ENCODE results near the gene DNAI4.
"Not testable (repeated sequence)": the region's sequence is repeated elsewhere in the genome, so short reads cannot be mapped to it uniquely, and the experiment has no call there.

Gene DNAI4

DNA sequence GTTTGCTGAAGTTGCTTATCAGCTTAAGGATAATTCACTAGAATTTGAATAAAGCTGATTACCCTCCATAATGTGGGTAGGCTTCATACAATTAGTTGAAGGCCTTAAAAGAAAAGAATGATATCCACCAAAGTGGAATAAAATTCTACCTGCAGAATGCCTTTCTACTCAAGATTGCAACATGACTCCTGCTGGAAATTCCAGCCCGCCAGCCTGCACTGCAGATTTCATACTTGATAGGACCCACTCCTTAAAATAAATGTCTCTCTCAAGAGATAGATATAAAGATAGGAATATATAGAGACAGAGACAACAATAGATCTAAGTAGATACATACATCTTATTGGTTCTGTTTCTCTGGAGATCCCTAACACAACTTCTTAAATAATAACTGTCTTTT lies 99.9 kb downstream of the DNAI4 start:
- in situ Hi-C loops (cut with MboI; ENCODE audit: low sequenced_read_pairs, unreplicated experiment): no loop called here
- DNase-seq (ENCODE audit: low spot score): no peak
- TF ChIP-seq, protein P1, sequence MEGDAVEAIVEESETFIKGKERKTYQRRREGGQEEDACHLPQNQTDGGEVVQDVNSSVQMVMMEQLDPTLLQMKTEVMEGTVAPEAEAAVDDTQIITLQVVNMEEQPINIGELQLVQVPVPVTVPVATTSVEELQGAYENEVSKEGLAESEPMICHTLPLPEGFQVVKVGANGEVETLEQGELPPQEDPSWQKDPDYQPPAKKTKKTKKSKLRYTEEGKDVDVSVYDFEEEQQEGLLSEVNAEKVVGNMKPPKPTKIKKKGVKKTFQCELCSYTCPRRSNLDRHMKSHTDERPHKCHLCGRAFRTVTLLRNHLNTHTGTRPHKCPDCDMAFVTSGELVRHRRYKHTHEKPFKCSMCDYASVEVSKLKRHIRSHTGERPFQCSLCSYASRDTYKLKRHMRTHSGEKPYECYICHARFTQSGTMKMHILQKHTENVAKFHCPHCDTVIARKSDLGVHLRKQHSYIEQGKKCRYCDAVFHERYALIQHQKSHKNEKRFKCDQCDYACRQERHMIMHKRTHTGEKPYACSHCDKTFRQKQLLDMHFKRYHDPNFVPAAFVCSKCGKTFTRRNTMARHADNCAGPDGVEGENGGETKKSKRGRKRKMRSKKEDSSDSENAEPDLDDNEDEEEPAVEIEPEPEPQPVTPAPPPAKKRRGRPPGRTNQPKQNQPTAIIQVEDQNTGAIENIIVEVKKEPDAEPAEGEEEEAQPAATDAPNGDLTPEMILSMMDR (IDR thresholded peaks at IDR 0.05; ENCODE audit: borderline replicate concordance, control extremely low read depth, extremely low read depth, insufficient read depth, missing control alignments): no peak

DNA sequence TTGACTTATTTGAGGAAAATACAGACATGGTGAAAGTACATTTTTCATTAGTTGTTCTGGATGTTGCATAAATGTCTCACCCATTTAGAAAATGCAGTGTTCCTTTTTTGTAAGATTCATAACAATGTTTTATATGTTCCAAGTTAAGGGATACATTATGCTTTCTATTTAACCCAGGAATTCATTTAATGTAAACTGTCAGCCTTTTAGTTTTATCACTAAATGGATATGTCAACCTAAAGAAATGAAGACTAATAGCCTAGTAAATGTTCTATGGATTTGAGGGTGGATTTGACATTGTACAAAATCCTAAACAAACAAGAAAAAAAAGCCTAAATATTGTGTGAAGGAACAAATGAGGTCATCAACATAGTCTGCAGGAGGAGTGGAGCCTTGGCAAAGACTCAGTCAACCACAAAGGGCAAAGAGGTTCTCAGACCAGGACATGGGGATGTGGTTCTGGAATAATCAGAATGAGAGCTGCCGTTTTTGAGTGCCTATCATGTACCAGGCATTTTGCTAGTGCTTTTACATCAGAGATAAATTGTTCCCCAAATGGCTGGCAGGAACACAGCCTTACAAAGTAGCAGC lies 114.8 kb downstream of the DNAI4 start:
- in situ Hi-C loops (cut with MboI; ENCODE audit: low sequenced_read_pairs, unreplicated experiment): no loop called here
- no peak for DNase-seq (ENCODE audit: low spot score)
- TF ChIP-seq, protein P1 (IDR thresholded peaks at IDR 0.05; ENCODE audit: borderline replicate concordance, control extremely low read depth, extremely low read depth, insufficient read depth, missing control alignments): no peak

DNA sequence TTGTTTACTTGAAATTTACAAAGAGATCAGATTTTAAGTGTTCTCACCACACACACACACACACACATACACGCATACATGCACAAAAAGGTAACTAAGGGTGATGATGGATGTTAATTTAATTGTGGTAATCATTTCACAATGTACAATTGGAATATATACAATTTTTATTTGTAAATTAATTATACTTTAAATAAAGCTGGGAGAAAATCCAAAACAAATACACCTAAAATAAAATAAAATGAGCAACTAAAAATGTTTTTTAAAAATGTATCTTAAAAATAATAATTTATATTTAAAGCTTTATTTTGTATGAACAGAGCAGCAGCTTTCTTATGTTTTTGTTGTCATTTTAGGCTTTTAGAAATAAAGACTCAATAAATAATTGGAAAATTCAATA lies 115.4 kb downstream of the DNAI4 start:
- no peak for DNase-seq (ENCODE audit: low spot score)
- TF ChIP-seq, protein P1 (IDR thresholded peaks at IDR 0.05; ENCODE audit: borderline replicate concordance, control extremely low read depth, extremely low read depth, insufficient read depth, missing control alignments): no peak
- in situ Hi-C loops (cut with MboI; ENCODE audit: low sequenced_read_pairs, unreplicated experiment): no loop called here

DNA sequence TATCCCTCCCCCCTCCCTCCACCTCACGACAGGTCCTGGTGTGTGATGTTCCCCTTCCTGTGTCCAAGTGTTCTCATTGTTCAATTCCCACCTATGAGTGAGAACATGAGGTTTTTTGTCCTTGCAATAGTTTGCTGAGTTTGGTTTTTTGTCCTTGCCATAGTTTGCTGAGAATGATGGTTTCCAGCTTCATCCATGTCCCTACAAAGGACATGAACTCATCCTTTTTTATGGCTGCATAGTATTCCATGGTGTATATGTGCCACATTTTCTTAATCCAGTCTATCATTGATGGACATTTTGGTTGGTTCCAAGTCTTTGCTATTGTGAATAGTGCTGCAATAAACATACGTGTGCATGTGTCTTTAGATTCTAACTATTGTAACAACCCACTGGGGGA lies 128.8 kb downstream of the DNAI4 start:
- in situ Hi-C loops (cut with MboI; ENCODE audit: low sequenced_read_pairs, unreplicated experiment); DNase-seq (ENCODE audit: low spot score): not testable (repeated sequence)

DNA sequence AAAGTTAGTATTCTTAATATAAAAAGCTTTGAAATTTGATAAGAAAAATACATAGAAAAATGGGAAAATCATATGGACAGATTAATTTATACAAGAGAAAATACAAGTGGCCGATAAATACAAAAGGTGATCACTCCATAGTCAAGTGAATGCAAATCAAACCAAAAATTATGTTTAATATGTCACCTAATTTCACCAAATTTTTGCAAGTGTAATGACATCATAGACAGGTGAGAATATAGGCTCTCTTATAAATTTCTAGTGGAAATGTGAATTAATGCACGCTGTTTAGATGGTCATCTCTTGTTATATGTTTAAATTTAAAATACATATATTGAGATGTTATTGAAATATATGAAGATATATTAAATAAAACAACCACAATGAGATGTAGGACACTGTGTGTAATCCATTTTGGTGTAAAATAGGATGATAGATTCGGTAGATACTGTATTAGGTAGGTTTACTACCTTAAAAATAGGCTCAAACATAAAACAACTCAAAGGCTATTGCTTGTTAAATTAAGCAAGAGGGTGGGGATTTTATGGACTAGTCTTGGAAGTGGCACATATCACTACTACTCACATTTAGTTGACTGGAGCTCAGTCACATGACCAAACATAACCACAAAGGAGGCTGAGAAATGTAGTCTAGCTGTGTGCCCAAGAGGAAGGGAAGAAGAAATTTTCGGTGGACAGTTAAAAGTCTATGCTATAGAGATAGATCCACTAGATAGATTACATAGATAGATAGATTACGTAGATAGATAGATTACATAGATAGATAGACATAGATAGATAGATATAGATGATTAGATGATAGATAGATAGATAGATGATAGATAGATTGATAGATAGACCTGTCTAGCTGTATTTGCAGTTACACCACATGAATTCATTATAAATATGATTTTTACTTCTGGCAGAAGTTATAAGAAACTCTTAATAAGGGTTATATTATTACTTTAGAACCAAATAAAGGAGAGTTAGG lies 132.7 kb downstream of the DNAI4 start:
- TF ChIP-seq, protein P1 (IDR thresholded peaks at IDR 0.05; ENCODE audit: borderline replicate concordance, control extremely low read depth, extremely low read depth, insufficient read depth, missing control alignments): no peak
- in situ Hi-C loops (cut with MboI; ENCODE audit: low sequenced_read_pairs, unreplicated experiment): no loop called here

DNA sequence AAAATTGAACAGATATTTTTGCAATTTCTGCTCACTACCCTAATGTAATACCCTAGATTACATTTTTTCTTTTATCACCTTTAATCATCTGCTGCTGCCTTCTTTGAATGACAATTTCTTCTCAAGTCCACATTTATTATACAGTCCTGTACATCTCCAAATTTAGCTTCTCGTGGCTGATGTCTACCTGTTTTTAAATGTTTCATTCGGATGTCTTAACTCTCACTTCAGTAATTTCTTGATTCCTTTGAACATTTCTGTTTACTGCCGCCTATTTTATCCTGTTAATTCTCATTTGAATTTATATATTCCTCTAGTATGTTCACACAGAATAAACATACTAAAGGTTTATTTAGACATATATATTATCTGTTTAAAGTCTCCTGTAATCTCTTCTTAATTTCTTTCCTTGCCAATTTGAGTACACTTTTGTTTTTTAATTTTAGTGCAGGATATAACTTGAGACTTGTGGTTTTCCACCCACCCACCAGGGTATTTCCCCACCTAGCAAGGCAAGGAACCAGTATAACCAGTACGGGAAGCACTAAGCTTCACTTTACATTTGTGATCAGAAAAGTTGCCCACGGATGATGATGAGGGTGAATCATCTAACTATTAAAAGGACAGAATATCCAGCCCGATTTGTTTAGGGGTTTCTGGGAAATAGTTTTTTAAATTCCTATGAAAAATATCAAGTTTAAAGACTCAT lies 136.3 kb downstream of the DNAI4 start:
- TF ChIP-seq, protein P1 (IDR thresholded peaks at IDR 0.05; ENCODE audit: borderline replicate concordance, control extremely low read depth, extremely low read depth, insufficient read depth, missing control alignments): no peak
- DNase-seq (ENCODE audit: low spot score): peak; percentile 27
- in situ Hi-C loops (cut with MboI; ENCODE audit: low sequenced_read_pairs, unreplicated experiment): no loop called here

More for the DNA sequence above, 132.7 kb downstream of the DNAI4 start:
- DNase-seq (ENCODE audit: low spot score): no peak
